ENCODE data around the gene OTUB1. TPM values are rescaled to one million over a fixed set of nuclear protein-coding genes. Genes with fewer than 3 reads are reported as not detected.

Gene OTUB1
- total and polyA plus RNA-seq, 4 donors = 37.0 to 67.9 (median 39.9) TPM

DNA sequence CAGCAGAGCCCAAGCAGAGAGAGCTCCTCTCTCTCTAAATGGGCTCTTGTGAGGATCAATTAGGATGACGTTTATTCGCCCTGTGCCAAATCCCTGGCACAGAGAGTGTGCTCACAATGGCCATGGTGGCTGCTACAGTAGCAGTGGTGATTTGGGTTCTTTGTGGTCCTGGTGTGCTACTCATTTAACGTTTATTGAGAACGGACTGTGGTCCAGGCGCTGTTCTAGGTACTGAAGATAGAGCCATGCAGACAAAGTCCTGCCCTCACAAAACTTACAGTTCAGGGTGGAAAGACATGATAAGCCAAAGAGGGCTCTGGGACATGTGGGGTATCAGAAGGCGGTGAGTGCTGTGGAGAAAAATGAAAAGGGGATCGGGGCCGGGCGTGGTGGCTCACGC, 5.3 kb downstream of the OTUB1 start:
- DNase-seq = no peak
- Histone ChIP-seq H3K27me3 (ENCODE audit: control insufficient read depth in 1 of 2, insufficient read depth in 2 of 2, low read length in 1 of 2) (no peaks in the 10 kb centered on the region), H3K9me3 (ENCODE audit: control insufficient read depth, low read length) (no peaks in the 10 kb centered on the region), H3K36me3 (ENCODE audit: control insufficient read depth in 1 of 2, insufficient read depth in 2 of 2, low read length in 1 of 2) (no peaks in the 10 kb centered on the region), H3K4me1 (ENCODE audit: control insufficient read depth in 1 of 2, insufficient read depth in 2 of 2, low read length in 2 of 2) (no peaks in the 10 kb centered on the region), H3K27ac (ENCODE audit: low read depth in 1 of 2, low read length in 2 of 2) (no peak overlapping the region), H3K4me3 (ENCODE audit: low read length in 2 of 2) (no peak overlapping the region)
- intact Hi-C loops (cut with DNase I) = no loop called here
- no peak for ATAC-seq (ENCODE audit: low FRiP score)
- WGBS, 2 donors = 88% methylated on average over 10 of the region's 10 CpGs

DNA sequence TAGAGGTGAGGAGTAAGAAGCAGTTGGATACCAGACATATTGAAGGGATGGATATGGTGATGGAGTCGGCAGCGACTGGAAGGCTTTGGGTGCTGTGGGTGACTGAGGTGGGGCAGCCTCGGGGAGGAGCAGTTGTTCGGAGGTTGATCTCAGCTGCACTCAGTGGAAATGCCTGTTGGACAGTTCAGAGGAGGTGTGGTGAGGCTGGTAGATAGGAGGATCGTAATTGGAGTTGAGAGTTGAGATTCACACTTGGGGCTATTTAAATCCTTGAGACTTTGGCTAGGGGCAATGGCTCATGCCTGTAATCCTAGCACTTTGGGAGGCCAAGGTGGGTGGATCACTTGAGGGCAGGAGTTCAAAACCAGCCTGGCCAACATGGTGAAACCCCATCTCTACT, 6.9 kb downstream of the OTUB1 start:
- H3K9me3 ChIP-seq (ENCODE audit: control insufficient read depth, low read length) = no peaks in the 10 kb centered on the region
- intact Hi-C loops (cut with DNase I) = no loop called here
- H3K4me3 ChIP-seq (ENCODE audit: low read length in 2 of 2) = no peak overlapping the region
- H3K27ac ChIP-seq (ENCODE audit: low read depth in 1 of 2, low read length in 2 of 2) = no peak overlapping the region
- 84 to 90% methylated on average over 5 of the region's 5 CpGs for WGBS, 2 donors
- H3K27me3 ChIP-seq (ENCODE audit: control insufficient read depth in 1 of 2, insufficient read depth in 2 of 2, low read length in 1 of 2) = no peaks in the 10 kb centered on the region
- no peak for ATAC-seq (ENCODE audit: low FRiP score)
- no peaks in the 10 kb centered on the region for H3K36me3 ChIP-seq (ENCODE audit: control insufficient read depth in 1 of 2, insufficient read depth in 2 of 2, low read length in 1 of 2)
- no peaks in the 10 kb centered on the region for H3K4me1 ChIP-seq (ENCODE audit: control insufficient read depth in 1 of 2, insufficient read depth in 2 of 2, low read length in 2 of 2)
- DNase-seq = no peak

DNA sequence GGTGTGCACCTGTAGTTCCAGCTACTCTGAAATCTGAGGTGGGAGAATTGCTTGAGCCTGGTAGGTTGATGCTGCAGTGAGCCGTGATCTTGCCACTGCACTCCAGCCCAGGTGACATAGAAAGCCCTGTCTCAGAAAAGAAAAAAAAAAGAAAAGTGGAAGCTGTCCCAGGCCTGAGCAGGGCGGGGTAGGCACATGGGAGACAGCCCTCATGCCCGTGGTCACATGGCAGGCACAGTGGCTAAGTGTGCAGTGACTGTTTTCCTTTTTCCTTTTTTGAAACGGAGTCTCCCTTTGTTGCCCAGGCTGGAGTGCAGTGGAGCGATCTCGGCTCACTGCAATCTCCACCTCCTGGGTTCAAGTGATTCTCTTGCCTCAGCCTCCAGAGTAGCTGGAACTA, 7.8 kb downstream of the OTUB1 start:
- DNase-seq (peak in 1 of 2 donors; percentile 67), ATAC-seq (ENCODE audit: low FRiP score) (no peak)
- no peak overlapping the region for H3K4me3 ChIP-seq (ENCODE audit: low read length in 2 of 2)
- H3K27ac ChIP-seq (ENCODE audit: low read depth in 1 of 2, low read length in 2 of 2) = no peak overlapping the region
- intact Hi-C loops (cut with DNase I) = no loop called here
- no peaks in the 10 kb centered on the region for H3K27me3 ChIP-seq (ENCODE audit: control insufficient read depth in 1 of 2, insufficient read depth in 2 of 2, low read length in 1 of 2)
- H3K36me3 ChIP-seq (ENCODE audit: control insufficient read depth in 1 of 2, insufficient read depth in 2 of 2, low read length in 1 of 2) = no peaks in the 10 kb centered on the region
- no peaks in the 10 kb centered on the region for H3K4me1 ChIP-seq (ENCODE audit: control insufficient read depth in 1 of 2, insufficient read depth in 2 of 2, low read length in 2 of 2)
- 74 to 75% methylated on average over 6 of the region's 6 CpGs for WGBS, 2 donors
- H3K9me3 ChIP-seq (ENCODE audit: control insufficient read depth, low read length) = no peaks in the 10 kb centered on the region

DNA sequence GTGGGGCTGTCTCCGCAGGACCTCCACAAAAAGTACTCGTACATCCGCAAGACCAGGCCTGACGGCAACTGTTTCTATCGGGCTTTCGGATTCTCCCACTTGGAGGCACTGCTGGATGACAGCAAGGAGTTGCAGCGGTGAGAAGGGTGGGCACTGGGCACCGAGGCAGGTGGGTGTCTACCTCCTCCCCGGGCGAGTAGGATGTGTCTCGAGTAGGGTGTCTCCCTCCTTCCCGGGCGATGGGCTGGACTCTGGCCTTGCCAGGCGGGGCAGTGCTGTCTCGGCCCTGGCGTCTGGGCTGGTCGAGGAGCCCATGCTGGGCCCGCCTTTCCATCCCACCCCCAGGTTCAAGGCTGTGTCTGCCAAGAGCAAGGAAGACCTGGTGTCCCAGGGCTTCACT, 10.3 kb downstream of the OTUB1 start:
- intact Hi-C loops (cut with DNase I) = no loop called here
- DNase-seq (no peak), ATAC-seq (ENCODE audit: low FRiP score) (no peak)
- Histone ChIP-seq H3K9me3 (ENCODE audit: control insufficient read depth, low read length) (no peaks in the 10 kb centered on the region), H3K27ac (ENCODE audit: low read depth in 1 of 2, low read length in 2 of 2) (no peak overlapping the region), H3K27me3 (ENCODE audit: control insufficient read depth in 1 of 2, insufficient read depth in 2 of 2, low read length in 1 of 2) (no peaks in the 10 kb centered on the region), H3K4me1 (ENCODE audit: control insufficient read depth in 1 of 2, insufficient read depth in 2 of 2, low read length in 2 of 2) (no peaks in the 10 kb centered on the region), H3K36me3 (ENCODE audit: control insufficient read depth in 1 of 2, insufficient read depth in 2 of 2, low read length in 1 of 2) (no peaks in the 10 kb centered on the region), H3K4me3 (ENCODE audit: low read length in 2 of 2) (no peak overlapping the region)
- WGBS, 2 donors = 82 to 85% methylated on average over 18 of the region's 18 CpGs

DNA sequence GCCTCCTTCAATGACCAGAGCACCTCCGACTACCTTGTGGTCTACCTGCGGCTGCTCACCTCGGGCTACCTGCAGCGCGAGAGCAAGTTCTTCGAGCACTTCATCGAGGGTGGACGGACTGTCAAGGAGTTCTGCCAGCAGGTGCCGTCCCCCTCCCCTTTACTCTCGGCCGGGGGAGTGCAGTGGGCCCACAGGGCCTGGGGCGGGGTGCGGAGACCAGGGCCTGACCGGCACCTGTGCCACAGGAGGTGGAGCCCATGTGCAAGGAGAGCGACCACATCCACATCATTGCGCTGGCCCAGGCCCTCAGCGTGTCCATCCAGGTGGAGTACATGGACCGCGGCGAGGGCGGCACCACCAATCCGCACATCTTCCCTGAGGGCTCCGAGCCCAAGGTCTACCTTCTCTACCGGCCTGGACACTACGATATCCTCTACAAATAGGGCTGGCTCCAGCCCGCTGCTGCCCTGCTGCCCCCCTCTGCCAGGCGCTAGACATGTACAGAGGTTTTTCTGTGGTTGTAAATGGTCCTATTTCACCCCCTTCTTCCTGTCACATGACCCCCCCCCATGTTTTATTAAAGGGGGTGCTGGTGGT, 11.0 kb downstream of the OTUB1 start:
- Histone ChIP-seq H3K4me3 (ENCODE audit: low read length in 2 of 2) (no peak overlapping the region), H3K27ac (ENCODE audit: low read depth in 1 of 2, low read length in 2 of 2) (no peak overlapping the region), H3K9me3 (ENCODE audit: control insufficient read depth, low read length) (no peaks in the 10 kb centered on the region), H3K36me3 (ENCODE audit: control insufficient read depth in 1 of 2, insufficient read depth in 2 of 2, low read length in 1 of 2) (no peaks in the 10 kb centered on the region), H3K4me1 (ENCODE audit: control insufficient read depth in 1 of 2, insufficient read depth in 2 of 2, low read length in 2 of 2) (no peaks in the 10 kb centered on the region), H3K27me3 (ENCODE audit: control insufficient read depth in 1 of 2, insufficient read depth in 2 of 2, low read length in 1 of 2) (no peaks in the 10 kb centered on the region)
- WGBS, 2 donors = 91 to 92% methylated on average over 27 of the region's 27 CpGs
- no peak for DNase-seq
- no peak for ATAC-seq (ENCODE audit: low FRiP score)
- intact Hi-C loops (cut with DNase I) = no loop called here

DNA sequence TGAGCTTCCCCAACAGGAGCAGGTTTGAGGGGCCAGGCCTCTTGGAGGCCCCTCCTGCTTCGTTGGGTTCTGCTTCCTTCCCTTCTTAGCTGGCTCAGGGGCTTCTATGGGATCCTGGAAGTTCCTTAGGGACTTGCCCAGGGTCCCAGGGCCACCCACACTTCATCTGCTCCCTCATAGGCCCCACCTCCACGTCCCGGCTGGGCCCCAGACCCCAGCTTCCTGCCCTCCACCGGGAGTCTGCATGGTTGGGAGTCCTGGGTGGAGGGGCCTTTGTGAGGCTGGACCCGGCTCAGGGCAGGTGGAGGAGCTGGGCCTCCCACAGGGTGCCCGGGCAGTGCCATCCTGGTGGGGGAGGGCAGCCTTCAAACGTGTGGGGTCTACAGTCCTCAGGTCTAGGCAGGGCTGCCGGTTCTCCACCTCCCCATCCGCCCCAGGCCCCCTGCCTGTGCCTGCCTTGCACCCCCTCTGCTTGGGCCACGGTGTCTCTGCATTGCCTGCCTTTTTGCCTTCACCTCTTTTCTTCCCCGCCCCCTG, 11.6 kb downstream of the OTUB1 start:
- ATAC-seq (ENCODE audit: low FRiP score) (no peak), DNase-seq (no peak)
- no peak overlapping the region for H3K27ac ChIP-seq (ENCODE audit: low read depth in 1 of 2, low read length in 2 of 2)
- no peak overlapping the region for H3K4me3 ChIP-seq (ENCODE audit: low read length in 2 of 2)
- H3K27me3 ChIP-seq (ENCODE audit: control insufficient read depth in 1 of 2, insufficient read depth in 2 of 2, low read length in 1 of 2) = no peaks in the 10 kb centered on the region
- H3K4me1 ChIP-seq (ENCODE audit: control insufficient read depth in 1 of 2, insufficient read depth in 2 of 2, low read length in 2 of 2) = no peaks in the 10 kb centered on the region
- H3K36me3 ChIP-seq (ENCODE audit: control insufficient read depth in 1 of 2, insufficient read depth in 2 of 2, low read length in 1 of 2) = no peaks in the 10 kb centered on the region
- intact Hi-C loops (cut with DNase I) = no loop called here
- 76 to 80% methylated on average over 11 of the region's 11 CpGs for WGBS, 2 donors
- no peaks in the 10 kb centered on the region for H3K9me3 ChIP-seq (ENCODE audit: control insufficient read depth, low read length)

DNA sequence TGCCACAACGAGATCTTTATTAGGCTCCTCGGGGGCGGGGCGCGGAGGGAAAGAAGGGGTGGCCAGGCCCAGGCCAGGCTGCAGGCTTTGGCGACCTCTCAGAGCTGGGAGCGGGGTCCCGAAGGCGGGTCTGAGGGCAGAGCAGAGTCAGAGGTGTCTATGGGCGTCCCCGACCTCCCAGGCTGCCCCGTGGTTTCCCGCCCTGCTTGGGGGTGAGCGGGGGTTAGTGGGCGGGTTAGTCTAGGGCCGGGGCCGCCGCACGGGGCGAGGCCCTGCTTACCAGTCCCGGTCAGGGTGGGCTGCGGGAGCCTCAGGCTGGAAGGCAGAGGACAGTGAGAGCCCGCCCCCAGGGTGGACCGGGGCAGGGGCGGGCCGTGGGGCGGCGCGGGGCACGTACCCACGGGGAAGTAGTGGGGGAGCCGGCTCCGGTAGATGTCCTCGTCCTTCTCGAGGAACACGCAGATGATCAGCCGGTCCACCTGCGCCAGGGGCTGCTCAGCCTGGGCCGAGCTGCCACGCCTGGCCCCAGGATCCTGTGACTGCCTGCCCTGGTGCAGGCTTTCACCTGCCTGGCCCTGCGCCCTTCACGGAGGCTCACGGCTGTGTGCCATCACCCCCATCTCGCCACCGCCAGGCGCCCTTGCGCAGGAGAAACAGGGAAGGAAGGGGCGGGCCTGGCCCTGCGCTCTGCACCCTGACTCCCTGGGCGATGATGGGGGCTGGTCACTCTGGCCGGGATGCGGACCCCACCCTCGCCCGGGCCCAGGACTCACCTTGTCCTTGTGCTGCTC, 12.5 kb downstream of the OTUB1 start:
- Histone ChIP-seq H3K9me3 (ENCODE audit: control insufficient read depth, low read length) (no peaks in the 10 kb centered on the region), H3K27me3 (ENCODE audit: control insufficient read depth in 1 of 2, insufficient read depth in 2 of 2, low read length in 1 of 2) (no peaks in the 10 kb centered on the region), H3K36me3 (ENCODE audit: control insufficient read depth in 1 of 2, insufficient read depth in 2 of 2, low read length in 1 of 2) (no peaks in the 10 kb centered on the region), H3K4me1 (ENCODE audit: control insufficient read depth in 1 of 2, insufficient read depth in 2 of 2, low read length in 2 of 2) (no peaks in the 10 kb centered on the region), H3K4me3 (ENCODE audit: low read length in 2 of 2) (no peak overlapping the region), H3K27ac (ENCODE audit: low read depth in 1 of 2, low read length in 2 of 2) (no peak overlapping the region)
- intact Hi-C loops (cut with DNase I) = no loop called here
- no peak for ATAC-seq (ENCODE audit: low FRiP score)
- DNase-seq = no peak
- 86 to 87% methylated on average over 38 to 54 of the region's 54 CpGs for WGBS, 2 donors

DNA sequence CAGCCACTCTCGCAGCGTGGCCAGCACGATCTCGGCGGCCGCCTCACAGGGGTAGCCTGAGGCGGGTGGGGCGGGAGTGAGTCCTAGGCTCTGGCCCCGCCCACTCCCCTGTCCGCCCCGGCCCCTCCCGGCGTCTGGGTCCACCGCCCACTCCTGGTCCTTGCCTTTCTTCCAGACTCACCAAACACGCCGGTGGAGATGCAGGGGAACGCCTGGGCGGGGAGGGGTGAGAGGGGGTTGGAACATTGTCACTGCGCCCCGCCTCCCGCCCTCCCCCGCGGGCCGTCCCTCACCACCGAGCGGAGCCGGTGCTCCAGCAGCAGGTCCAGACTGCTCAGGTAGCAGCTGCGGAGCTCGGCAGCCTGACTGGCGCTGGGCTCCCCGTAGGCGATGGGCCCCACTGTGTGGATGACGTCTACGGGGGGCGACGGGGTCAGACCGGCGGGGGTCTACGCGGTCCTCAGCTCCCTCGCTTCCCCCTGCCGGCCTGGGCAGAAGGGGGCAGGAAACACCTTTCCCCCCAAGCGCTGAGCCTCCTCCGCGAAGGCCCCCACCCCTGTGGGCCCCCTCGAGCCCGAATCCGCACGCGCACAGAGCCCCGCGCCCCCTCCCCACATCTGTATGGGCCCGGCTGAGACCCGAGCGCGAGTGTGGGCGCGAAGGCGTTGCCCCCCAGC, 13.2 kb downstream of the OTUB1 start:
- no peaks in the 10 kb centered on the region for H3K9me3 ChIP-seq (ENCODE audit: control insufficient read depth, low read length)
- intact Hi-C loops (cut with DNase I) = loop anchor here (2.0 kb wide), 1 partner anchor 149 kb away; no protein-coding TSS in a partner anchor
- no peaks in the 10 kb centered on the region for H3K27me3 ChIP-seq (ENCODE audit: control insufficient read depth in 1 of 2, insufficient read depth in 2 of 2, low read length in 1 of 2)
- H3K36me3 ChIP-seq (ENCODE audit: control insufficient read depth in 1 of 2, insufficient read depth in 2 of 2, low read length in 1 of 2) = no peaks in the 10 kb centered on the region
- H3K27ac ChIP-seq (ENCODE audit: low read depth in 1 of 2, low read length in 2 of 2) = no peak overlapping the region
- 12 to 18% methylated on average over 49 to 59 of the region's 59 CpGs for WGBS, 2 donors
- H3K4me1 ChIP-seq (ENCODE audit: control insufficient read depth in 1 of 2, insufficient read depth in 2 of 2, low read length in 2 of 2) = no peaks in the 10 kb centered on the region
- ATAC-seq (ENCODE audit: low FRiP score) (peak; percentile 42), DNase-seq (peak; percentile 74 to 88)
- H3K4me3 ChIP-seq (ENCODE audit: low read length in 2 of 2) = no peak overlapping the region
